Measurements from ENCODE around the gene NLRC3.

The NLRC3 gene

DNA sequence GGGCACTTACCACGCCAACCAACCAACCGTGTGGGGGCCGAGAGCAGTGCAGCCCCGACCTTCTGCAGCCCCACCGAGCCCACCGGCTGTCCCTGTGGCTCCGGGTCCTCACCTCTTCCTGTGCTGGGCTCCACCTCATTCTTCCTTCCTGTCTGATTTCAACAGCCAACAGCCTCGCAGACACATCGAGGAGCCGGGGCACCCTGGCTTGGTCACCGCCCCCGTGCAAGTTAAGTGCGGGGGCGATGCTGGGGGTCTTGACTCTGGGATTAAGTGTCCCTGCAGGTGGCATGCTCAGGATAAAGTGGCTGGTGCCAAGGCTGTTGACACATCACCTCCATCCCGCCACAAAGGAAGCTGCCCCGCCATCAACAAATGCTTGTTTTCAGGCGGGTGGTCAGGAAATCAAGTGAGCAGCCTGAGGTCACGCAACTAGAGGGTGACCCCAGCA, at the start of gene NLRC3:
Gene NLRC3 (minus strand): TSS at position 102 of the 451 bp plus-strand sequence. CDS start 12,367 bp downstream, outside the sequence.
- TF ChIP-seq, protein P1, sequence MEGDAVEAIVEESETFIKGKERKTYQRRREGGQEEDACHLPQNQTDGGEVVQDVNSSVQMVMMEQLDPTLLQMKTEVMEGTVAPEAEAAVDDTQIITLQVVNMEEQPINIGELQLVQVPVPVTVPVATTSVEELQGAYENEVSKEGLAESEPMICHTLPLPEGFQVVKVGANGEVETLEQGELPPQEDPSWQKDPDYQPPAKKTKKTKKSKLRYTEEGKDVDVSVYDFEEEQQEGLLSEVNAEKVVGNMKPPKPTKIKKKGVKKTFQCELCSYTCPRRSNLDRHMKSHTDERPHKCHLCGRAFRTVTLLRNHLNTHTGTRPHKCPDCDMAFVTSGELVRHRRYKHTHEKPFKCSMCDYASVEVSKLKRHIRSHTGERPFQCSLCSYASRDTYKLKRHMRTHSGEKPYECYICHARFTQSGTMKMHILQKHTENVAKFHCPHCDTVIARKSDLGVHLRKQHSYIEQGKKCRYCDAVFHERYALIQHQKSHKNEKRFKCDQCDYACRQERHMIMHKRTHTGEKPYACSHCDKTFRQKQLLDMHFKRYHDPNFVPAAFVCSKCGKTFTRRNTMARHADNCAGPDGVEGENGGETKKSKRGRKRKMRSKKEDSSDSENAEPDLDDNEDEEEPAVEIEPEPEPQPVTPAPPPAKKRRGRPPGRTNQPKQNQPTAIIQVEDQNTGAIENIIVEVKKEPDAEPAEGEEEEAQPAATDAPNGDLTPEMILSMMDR (IDR thresholded peaks at IDR 0.05; ENCODE audit: low read depth, low read length, missing control alignments), result no peak
- no peak for DNase-seq (ENCODE audit: extremely low read depth, low read depth)
- H3K4me3 ChIP-seq (replicated peaks; ENCODE audit: low read depth, low read length), result no peak within 1 kb of the TSS

DNA sequence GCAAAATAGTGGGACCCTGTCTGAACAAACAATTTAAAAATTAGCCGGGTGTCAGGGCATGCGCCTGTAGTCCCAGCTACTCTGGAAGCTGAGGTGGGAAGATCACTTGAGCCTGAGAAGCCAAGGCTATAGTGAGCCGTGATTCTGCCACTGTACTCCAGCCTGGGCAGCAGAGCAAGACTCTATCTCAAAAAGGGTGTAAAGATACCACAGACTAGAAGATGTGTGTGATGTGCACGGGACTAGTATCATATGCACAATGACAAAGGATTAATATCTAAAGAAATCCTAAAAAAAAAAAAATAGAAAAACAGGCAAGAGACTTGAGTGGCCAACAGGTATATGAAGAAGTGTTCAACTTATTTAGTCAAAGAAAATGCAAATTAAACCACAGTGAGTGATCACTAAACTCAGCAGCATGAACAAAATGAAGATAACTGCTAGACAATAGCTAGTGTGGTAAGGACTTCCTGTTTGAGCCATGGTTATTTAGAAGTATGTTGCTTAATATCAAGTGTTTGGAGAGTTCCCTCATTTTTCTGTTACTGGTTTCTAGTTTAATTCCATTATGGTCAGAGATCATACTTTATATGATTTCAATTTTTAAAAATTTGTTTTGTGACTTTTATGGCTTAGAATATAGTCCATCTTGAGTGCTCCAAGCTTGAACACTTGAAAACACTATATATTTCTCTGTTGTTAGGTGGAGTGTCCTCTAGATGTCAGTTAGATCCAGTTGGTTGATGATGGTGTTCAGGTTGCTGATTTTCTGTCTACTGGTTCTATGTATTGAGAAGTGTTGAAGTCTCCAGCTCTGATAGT, 48.9 kb upstream of the NLRC3 start:
- TF ChIP-seq, protein P1 (IDR thresholded peaks at IDR 0.05; ENCODE audit: low read depth, low read length, missing control alignments), result no peak
- DNase-seq (ENCODE audit: extremely low read depth, low read depth), result no peak
- no peak overlapping the region for H3K4me3 ChIP-seq (replicated peaks; ENCODE audit: low read depth, low read length)

DNA sequence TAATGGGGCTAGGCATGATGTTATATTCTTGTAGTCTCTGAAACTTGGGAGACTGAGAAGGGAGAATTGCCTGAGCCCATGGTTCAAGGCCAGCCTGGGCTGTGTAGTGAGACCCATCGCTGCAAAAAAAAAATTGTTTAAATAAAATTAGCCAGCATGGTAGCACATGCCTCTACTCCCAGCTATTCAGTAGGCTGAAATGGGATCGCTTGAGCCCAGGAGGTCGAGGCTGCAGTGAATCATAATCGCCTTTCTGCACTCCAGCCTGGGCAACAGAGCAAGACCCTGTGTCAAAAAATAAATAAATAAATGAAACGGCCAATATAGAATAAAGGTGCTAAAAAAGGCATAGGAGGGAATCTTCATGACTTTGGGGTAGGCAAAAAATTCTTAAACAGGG, 48.1 kb upstream of the NLRC3 start:
- H3K4me3 ChIP-seq (replicated peaks; ENCODE audit: low read depth, low read length), result no peak overlapping the region
- TF ChIP-seq, protein P1 (IDR thresholded peaks at IDR 0.05; ENCODE audit: low read depth, low read length, missing control alignments), result no peak
- DNase-seq (ENCODE audit: extremely low read depth, low read depth), result no peak

DNA sequence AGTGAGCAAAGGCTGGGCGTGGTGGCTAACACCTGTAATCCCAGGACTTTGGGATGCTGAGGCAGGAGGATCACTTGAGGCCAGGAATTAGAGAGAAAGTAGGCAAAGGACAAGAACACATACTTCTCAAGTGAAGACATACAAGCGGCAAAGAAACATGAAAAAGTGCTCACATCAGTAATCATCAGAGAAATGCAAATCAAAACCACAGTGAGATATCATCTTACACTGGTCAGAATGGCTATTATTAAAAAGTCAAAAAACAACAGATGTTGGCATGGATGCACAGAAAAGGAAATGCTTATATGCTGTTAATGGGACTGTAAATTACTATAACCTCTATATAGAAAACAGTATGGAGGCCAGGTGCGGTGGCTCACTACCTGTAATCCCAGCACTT, 46.4 kb upstream of the NLRC3 start:
- no peak overlapping the region for H3K4me3 ChIP-seq (replicated peaks; ENCODE audit: low read depth, low read length)
- TF ChIP-seq, protein P1 (IDR thresholded peaks at IDR 0.05; ENCODE audit: low read depth, low read length, missing control alignments), result no peak
- DNase-seq (ENCODE audit: extremely low read depth, low read depth), result no peak

- TF ChIP-seq, protein P1 (IDR thresholded peaks at IDR 0.05; ENCODE audit: low read depth, low read length, missing control alignments), result no peak
- H3K4me3 ChIP-seq (replicated peaks; ENCODE audit: low read depth, low read length), result no peak overlapping the region
- no peak for DNase-seq (ENCODE audit: extremely low read depth, low read depth)
These were observed 41.6 kb upstream of the NLRC3 start for GRCh38 chr16:3618769-3619141.

- no peak for DNase-seq (ENCODE audit: extremely low read depth, low read depth)
- H3K4me3 ChIP-seq (replicated peaks; ENCODE audit: low read depth, low read length), result peak overlapping the region; percentile 74
- TF ChIP-seq, protein P1 (IDR thresholded peaks at IDR 0.05; ENCODE audit: low read depth, low read length, missing control alignments), result no peak
These were observed 35.6 kb upstream of the NLRC3 start for GRCh38 chr16:3612510-3613466.

Measured in HFF-Myc (cell line).